ENCODE results near the gene OPA3.

OPA3 gene

DNA sequence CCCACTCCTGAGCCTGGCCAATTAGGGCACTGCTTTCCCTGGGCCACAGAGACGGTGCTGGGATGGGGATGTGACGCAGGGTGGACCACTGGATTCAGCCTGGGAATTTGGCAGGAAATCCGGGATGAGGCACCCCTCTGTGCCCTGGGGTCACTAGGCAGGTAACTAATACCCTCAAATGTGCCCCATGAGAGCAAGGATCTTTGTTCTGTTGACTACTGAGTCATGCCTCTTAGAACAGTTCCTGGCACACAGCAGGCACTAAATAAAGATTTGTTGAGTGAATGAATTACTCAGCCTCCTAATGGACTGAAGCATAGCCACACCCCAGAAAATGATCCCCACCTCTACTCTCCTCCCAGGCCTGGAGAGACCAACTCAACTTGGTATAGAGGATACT, 15.9 kb downstream of the OPA3 start:
- in situ Hi-C loops (cut with MboI; ENCODE audit: low sequenced_read_pairs): no loop called here

DNA sequence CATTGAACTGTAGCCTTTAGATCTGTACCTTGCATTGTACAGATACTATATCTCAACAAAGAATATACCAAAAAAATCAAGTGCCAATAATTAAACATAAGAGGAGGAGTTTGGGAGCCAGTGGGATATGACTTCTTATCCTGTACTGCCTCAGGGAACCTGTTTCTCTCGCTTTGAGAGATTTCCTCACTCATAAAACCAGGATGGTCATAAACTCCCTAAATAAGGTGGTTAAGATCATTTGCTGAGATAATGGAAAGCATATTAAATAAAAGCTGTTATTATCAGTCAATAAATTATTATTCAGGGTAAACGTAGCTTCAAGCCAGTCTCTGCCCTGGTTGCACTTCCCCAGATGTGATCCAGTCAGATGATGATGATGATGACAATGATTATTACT, 17.0 kb downstream of the OPA3 start:
- in situ Hi-C loops (cut with MboI; ENCODE audit: low sequenced_read_pairs): no loop called here

DNA sequence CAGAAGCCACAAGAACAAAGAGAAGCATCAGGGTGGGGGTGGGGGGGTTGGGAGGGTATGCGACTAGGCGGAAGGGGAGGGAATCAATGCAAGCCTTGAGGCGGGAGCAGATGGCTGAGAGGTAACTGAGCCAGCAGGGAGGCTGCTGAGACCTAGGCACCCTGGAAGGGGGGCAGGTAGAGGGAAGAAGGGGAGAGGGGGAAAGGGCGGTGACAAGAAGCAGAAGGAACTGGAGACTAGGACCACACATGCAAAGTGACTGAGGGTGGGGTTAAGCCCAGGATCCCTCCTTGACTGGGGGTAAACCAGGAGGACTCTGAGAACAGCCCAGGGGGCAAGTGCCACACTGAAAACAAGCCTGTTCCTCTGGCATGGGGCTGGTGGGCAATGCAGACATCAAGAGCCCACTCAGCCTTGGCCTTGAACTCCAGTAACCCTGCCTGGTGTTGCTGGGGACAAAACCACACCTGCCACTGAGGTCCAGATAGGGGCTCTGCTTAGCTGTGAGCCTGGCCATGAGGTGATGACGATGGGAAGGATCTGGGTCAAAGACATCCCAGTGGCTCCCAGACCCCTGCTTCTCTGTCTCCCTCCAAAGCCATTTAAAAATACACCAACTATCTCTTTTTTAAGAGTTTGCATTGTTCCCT, 20.3 kb downstream of the OPA3 start:
- in situ Hi-C loops (cut with MboI; ENCODE audit: low sequenced_read_pairs): no loop called here

DNA sequence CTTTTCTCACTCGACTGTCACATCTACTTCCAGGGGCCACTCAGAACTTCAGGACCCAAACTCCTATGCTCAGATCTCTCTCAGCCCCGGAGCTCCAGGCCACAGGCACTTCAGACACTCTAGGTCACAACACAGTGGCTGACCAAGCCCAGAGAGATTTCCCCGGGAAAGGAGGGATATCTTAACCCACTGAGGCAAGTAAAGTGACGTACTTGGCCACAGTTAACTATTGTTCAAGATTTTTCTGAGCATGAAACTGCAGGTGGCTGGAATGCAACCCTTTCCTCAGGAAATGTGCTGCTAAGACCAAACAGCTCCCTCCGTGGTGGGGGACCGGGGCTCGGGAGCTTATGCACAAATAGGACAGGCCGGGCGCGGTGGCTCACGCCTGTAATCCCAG, 23.9 kb downstream of the OPA3 start:
- in situ Hi-C loops (cut with MboI; ENCODE audit: low sequenced_read_pairs): no loop called here

DNA sequence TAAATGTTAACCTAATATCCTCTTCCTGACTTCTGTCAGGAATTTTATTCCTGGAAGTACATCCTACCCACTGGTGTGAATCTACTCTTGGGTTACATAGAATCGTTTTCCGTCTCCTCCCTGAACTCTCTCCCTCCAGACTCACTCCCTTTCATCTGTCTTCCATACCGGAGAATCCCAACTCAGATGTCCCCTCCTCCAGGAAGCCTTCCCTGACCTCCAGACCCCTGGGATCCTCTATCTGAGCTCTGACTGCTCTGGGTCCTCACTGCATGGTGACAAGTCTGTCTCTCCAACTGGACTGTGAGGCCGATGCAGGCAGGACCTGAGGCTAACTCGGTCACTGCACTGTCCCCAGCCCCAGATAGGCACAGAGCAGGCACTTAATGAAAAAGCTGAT, 24.6 kb downstream of the OPA3 start:
- in situ Hi-C loops (cut with MboI; ENCODE audit: low sequenced_read_pairs): no loop called here

DNA sequence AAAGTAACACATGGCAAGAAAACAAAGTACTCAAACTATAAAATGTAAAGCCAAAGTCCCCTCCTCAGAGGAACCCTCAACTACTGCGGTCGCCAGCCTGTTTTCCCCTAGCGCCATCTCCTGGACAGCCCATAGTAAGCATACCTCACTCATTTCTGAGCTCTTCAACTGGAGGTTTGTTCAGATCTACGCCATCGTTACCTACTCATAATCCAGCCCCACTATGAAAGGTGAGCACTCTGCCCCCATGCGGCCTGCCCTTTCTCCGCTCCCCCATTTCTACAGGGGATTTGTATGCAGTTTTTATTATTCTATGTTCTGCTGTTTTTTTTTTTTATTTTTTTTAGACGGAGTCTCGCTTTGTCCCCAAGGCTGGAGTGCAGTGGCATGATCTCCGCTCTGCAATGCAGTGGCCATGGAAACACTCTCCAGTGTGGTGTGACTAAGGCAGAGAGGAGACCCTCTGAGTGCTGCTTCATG, 26.2 kb downstream of the OPA3 start:
- in situ Hi-C loops (cut with MboI; ENCODE audit: low sequenced_read_pairs): no loop called here

DNA sequence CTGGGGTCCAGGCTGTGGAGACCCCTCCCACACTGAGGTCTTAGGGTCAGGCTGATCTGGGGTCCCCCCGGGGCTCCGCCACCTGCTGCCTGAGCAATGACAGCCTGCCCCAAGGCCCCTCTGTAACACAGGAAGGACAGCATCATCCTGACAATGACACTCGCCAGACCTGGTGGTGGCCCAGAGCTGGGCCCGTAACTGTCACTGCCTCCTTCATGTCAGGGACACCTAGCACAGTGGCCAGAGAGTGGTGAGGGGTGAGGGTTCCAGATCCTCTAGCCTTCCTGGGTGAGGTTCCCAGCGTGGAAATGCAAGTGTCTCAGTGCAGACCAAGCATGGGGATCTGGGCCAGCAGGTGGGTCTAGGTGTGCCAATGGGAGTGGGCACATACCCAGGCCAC, 27.8 kb downstream of the OPA3 start:
- in situ Hi-C loops (cut with MboI; ENCODE audit: low sequenced_read_pairs): no loop called here

DNA sequence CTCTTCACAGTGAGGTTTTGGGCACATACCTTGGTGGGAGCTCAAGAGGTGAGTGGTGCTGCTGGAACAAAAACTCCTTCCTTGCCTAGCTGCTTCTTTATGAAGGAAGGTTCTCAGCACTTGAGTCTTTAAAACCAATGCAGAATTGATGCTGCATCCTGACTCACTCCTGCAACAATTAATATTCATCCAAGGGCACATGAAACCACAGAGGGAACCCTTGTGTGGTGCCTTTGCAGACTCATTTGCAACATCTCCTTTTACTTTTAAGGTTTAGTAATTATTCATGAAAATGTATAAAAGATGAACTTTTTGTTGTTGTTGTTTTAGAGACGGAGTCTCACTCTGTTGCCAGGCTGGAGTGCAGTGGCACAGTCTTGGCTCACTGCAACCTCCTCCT, 30.1 kb downstream of the OPA3 start:
- in situ Hi-C loops (cut with MboI; ENCODE audit: low sequenced_read_pairs): no loop called here

DNA sequence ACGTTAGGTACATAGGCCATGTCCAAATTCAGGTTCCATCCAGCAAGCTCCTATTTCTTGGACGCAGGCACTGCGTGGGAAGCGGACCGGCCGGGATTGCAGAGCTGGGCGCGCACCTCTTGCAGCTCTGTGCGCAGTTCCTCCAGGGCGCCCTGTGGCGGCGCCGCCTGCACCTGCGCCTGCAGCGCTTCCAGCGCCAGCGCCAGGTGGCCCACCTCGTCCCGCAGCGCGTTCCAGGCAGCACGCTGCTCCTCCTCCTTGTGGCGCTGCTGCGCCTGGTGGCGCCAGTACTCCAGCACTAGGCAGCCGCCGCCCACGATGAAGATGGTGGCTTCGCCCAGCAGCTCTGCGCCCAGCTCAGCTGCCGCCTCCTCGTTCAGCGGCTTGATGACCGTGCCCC, 31.1 kb downstream of the OPA3 start:
- in situ Hi-C loops (cut with MboI; ENCODE audit: low sequenced_read_pairs): no loop called here

DNA sequence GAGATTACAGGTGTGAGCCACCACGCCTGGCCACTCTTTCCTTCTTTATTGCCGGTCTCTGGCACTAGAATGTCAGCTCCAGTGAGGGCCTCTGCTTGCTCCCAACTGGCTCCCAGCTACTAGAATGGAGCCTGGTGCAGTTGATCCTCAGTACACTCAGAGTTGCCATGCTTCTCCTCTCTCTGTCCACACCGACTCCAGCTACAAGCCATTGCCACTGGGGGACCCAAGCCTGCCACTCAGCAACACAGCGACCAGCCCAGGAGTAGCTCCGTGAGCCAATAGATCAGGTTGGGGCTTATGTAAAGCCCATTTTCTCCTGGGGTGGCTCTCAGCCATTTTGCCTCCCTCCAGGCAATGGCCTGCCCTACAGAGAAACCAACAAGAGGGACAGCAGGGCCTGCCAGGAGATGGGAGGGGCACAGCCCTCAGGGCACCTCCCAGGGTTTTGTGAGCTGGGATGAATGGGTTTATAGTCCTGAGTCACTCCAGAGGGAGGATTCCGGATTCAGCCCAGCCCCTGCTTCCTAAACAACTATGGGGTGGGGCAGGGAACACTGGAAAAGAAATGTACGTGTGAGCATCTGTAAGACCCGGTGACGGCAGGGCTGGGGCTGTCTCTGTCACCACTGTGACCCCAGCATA, 36.5 kb downstream of the OPA3 start:
- in situ Hi-C loops (cut with MboI; ENCODE audit: low sequenced_read_pairs): no loop called here

DNA sequence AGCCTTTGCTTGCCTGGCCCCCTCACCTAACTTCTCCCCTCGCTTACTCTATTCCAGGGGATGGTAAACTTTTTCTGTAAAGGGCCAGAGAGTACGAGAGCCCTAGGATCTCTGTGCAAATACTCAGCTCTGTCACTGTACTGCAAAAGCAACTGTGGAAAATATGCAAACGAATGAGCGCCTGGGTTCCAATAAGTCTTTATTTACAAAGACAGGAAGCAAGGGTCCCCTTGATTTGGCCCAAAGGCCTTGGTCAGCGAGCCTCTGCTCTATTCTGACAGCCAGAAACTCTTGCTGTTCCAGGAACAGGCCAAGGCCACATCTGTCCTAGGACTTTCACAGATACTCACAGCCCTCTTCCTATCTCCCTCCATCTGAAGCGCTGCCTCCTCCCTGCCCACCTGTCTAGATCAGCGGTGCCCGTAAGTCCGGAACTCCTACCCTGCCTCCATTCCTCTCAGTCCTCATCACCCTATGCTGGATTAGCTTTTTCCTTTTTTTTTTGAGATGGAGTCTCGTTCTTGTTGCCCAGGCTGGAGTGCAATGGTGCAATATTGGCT, 37.3 kb downstream of the OPA3 start:
- in situ Hi-C loops (cut with MboI; ENCODE audit: low sequenced_read_pairs): no loop called here

DNA sequence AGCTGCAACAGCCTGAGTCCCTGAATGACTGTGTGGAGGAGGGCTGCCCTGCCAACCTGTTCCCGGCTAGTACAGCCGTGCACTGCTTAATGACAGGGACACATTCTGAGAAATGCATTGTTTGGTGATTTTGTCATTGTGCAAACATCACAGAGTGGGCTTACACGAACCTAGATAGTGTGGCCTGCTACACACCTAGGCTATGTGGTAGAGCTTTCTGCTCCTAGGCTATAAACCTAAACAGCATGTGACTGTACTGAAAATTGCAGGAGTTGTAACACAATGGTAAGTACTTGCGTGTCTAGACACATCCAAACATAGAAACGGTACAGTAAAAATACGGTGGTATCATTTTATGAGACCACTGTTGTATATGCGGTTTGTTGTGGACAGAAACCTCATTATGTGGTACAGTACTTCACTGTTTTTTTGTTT, 42.4 kb downstream of the OPA3 start:
- in situ Hi-C loops (cut with MboI; ENCODE audit: low sequenced_read_pairs): no loop called here

DNA sequence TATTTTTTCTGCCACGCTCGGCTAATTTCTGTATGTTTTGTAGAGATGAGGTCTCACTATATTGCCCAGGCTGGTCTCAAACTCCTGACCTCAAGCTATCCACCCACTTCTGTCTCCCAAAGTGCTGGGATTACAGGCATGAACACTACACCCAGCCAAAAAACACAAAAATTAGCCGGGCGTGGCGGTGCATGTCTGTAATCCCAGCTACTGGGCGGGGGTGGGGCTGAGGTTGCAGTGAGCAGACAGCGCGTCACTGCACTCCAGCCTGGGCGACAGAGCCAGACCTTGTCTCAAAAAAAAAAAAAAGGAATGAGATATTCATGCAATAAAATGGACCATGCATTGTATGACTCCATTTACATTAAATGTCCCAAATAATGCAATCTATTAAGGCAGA, 45.1 kb downstream of the OPA3 start:
- in situ Hi-C loops (cut with MboI; ENCODE audit: low sequenced_read_pairs): no loop called here

DNA sequence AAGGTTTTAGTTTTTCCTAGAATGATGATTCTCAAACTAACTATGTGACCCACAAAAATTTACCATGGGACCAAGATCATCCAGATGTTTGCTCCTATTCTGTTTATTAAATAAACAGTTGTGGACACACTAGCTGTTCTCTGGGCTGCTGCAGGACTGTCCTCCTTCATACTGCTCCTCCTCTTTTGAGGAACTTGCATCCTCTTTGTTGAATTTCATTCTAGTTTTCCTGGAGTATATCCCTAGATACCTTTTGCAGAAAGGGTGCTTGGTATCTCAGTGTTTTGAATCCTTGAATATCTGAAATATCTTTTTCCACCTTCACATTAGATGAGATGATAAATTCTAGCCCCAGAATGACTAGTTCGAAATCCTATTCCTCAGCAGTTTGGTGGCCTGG, 53.3 kb downstream of the OPA3 start:
- in situ Hi-C loops (cut with MboI; ENCODE audit: low sequenced_read_pairs): no loop called here

DNA sequence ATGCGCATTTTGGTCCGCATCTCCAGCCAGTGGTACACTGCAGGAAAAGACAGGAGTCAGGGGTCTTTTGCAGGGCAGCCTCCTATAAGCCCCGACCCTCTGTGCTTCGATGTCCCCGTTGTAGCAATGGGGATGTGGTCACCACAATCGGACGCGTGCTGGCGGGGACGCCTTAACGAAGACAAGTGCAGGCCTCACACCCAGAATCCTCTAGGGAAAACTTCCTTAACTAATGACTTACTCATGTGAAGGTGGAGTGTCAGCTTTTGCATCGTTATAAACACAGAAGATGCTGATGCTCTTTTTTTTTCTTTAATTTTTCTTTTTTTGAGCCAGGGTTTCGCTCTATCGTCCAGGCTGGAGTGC, 55.2 kb downstream of the OPA3 start:
- in situ Hi-C loops (cut with MboI; ENCODE audit: low sequenced_read_pairs): no loop called here

DNA sequence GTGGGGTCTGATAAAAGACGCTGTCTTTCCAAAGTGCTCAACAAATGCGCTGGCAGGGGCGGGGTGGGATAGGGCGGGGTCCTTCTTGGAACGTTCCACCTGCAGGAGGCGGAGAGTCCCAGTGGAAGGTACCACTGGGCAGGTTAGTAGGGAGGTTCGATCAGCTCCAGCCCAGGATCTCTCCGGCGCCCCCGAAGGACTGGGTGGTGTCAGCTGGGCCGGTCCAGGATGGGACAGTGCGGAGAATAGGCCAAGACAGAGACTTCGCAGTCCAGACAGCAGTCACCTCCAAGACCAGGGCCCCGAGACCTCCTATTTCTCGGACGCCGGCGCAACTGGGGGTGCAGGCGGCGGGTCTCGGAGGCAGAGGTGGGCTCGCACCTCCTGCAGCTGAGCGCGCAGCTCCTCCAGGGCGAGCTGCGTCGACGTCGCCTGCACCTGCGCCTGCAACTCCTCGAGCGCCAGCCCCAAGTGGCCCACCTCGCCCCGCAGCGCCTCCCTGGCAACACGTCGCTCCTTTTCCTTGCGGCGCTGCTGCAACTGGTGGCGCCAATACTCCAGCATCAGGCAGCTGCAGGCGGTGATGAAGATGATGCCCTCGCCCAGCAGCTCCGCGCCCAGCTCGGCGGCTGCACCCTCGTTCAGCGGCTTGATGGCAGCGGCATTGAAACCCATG, 55.7 kb downstream of the OPA3 start:
- in situ Hi-C loops (cut with MboI; ENCODE audit: low sequenced_read_pairs): no loop called here

DNA sequence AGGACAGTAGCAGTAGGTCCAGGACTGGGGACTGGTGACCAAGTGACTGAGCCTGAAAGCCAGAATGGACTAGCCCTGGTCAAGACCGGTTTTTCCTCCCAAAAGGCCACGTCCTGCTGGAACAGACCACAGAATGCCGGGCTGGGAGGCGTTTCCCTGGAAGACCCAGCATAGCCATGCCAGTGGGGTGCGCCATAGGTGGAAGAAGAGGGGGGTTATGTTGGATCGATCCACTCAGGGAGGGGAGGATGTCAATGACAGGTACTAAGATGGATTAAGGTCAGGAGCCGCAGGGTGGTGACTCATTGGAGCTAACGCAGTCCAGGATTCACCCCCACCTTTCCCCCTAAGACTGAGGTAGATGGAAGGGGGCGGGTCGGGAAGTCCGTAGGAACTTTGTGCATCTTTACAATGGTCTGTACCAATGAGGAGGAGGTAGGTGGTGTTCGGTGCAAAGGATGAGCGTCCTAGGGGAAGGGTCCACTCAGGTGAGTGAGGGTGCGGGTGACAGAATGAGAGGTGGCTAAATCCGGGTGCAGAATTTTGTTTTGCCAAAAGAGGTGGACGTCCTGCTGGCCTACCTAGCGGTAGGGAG, 56.4 kb downstream of the OPA3 start:
- in situ Hi-C loops (cut with MboI; ENCODE audit: low sequenced_read_pairs): no loop called here

DNA sequence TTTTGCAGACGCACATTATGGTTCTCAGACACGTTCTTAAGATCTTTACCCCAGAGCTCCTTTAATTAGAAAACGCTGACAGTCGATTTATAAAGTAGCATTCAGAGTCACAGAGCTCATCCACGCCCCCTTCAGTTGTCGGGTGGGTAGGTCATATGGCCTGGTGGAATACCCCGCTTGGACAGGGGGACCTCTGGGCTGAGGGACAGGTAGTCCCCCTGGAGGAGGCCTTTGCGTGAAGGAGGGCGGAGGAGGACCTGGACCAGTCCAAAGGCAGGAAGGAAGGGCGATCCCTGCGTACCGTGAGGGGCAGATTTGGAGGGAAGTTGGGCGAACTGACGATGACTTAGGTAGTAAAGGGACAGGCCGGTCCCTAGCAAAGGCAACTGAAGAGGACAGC, 56.9 kb downstream of the OPA3 start:
- in situ Hi-C loops (cut with MboI; ENCODE audit: low sequenced_read_pairs): no loop called here

DNA sequence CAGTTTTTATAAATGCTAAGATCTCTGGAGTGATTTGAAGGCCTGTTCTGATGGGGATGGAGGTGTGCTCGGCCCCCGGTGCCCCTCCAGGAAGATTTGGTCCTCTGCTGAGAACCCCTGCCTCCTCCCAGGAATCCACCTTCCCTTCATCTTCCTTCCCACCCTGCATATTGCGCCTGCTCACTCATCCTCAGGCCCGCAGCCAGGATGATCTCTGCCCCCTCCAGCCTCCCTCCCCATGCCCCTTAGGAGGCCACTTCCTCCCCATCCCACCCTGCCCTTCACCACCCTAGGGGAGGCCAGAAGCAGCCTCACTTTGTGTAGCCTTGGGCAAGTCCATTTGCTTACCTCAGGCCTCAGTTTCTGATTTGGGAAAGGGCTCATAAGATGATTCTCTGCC, 57.6 kb downstream of the OPA3 start:
- in situ Hi-C loops (cut with MboI; ENCODE audit: low sequenced_read_pairs): no loop called here

DNA sequence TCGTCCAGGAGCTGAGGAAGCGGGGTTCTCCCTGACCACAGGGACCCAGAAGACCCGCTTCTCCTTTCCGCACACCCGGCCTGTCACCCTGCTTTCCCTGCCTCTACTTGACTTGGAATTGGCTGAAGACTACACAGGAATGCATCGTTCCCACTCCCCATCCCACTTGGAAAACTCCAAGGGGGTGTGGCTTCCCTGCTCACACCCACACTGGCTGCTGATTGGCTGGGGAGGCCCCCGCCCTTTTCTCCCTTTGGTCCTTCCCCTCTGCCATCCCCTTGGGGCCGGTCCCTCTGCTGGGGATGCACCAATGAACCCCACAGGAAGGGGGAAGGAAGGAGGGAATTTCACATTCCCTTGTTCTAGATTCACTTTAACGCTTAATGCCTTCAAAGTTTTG, 58.5 kb downstream of the OPA3 start:
- in situ Hi-C loops (cut with MboI; ENCODE audit: low sequenced_read_pairs): no loop called here

DNA sequence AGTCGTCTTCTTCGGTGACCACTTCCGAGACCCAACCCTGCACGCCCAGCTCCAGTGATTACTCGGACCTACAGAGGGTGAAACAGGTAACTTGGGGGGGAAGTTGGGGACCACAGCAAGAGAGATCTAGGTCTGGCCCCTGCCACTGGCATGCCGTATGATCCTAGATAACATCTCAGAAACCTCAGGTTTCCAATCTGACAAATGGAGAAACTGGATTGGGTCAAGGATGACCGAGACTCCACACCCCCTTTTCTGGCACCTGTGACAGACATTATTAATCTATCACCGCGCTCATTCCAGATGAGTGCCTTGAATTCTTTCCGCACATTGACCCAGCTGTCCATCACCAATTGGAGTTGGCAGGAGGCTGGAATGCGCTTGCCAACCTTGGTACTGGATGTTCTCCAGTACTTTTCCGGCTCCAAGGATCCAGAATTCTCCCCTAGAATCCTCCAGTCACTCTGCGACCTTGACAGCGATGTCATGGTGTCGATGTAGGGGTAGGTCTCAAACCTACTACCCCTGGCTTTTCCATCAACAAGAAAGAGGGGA, 60.0 kb downstream of the OPA3 start:
- in situ Hi-C loops (cut with MboI; ENCODE audit: low sequenced_read_pairs): no loop called here
